COR-L47 (cell line): Measurements from ENCODE around the gene PPP1R15B.

ENCODE experiments used
- DNase-seq: peaks from one replicate; lab custom pipeline; 2025; lab: John Stamatoyannopoulos, UW

The PPP1R15B gene

GRCh38 chr1:204420039-204421004 lies 8.7 kb upstream of the PPP1R15B start:
- no peak for DNase-seq

DNA sequence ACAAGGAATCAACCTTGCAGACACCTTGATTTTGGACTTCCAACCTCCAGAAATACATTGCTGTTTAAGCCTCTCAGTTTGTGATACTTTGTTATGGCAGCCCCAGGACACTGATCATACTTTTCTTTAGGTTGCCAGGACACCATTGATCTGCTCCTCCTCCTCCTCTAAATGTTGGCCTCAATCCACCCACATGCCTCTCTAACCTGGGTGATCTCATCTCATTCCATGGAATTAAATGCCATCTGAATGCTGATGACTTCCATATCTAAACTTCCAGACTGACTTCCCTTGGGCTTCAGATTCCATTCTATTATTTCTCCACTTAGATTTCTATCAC lies 7.4 kb upstream of the PPP1R15B start:
- no peak for DNase-seq

GRCh38 chr1:204418174-204419063 lies 6.8 kb upstream of the PPP1R15B start:
- DNase-seq, result no peak

GRCh38 chr1:204417074-204417997 lies 5.7 kb upstream of the PPP1R15B start:
- no peak for DNase-seq

DNA sequence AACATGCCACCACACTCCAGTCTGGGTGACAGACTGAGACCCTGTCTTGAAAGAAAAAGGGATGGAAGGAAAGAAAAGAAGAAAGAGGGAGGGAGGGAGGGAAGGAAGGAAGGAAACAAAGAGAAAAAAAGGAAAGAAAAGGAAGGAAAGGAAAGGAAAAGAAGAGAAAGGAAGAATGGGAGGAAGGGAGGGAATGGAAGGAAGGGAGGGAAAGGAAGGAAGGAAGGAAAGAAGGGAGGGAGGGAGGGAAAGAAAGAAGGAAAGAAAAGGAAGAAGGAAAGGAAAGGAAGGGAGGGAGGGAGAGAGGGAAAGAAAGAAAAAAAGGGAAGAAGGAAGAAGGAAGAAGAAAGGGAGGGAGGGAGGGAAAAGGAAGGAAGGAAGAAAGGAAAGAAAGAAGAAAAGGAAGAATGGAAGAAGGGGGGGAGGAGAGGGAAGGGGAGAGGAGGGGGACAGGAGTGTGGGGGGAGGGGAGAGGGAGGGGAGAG lies 5.0 kb upstream of the PPP1R15B start:
- no peak for DNase-seq

GRCh38 chr1:204415351-204415750 lies 3.7 kb upstream of the PPP1R15B start:
- no peak for DNase-seq

DNA sequence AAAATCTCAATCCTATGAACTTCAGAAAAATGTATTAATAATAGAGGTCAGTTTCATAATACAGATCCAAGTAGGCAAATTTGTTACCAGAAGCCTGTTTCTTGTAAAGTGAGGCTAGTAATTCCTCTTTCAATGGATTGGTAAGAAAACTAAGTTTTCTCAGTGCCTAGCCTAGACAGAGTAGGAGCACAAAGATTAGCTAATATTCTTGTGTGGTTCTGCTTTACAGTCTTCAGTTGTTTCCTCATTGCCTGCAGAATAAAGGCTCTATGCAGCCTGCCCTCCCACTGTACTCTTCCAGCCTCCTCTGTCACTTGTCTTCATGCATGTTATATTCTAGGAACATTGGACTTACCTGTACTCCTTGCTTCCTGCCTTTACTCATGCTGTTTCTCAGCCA lies 2.4 kb upstream of the PPP1R15B start:
- DNase-seq, result no peak

DNA sequence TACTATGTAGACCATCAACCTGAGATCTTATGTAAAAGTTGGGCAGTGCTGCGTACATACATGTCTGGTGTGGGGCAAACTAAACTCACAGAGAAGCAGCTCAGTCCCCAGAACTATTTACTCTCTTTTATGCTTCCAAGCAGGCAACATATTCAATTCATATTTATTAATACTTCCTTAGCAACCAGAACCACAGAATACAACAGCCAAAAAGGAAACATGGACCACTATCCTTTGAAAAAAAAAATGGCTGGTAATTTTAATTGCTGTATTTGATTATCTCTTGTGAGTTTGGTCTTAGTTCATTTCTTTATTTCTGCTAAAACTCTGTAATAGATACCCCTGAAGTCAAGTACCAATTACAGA lies 1.5 kb upstream of the PPP1R15B start:
- DNase-seq, result no peak

- DNase-seq, result peak; percentile 23
Measured at GRCh38 chr1:204410688-204411450, 748 bp downstream of the PPP1R15B start.

- DNase-seq, result no peak
Measured at GRCh38 chr1:204409836-204410687, 1.6 kb downstream of the PPP1R15B start.

- no peak for DNase-seq
Measured at GRCh38 chr1:204409123-204409522, 2.5 kb downstream of the PPP1R15B start.

- DNase-seq, result no peak
Measured at GRCh38 chr1:204408602-204409001, 3.0 kb downstream of the PPP1R15B start.

GRCh38 chr1:204408074-204408507 lies 3.5 kb downstream of the PPP1R15B start:
- DNase-seq, result no peak

DNA sequence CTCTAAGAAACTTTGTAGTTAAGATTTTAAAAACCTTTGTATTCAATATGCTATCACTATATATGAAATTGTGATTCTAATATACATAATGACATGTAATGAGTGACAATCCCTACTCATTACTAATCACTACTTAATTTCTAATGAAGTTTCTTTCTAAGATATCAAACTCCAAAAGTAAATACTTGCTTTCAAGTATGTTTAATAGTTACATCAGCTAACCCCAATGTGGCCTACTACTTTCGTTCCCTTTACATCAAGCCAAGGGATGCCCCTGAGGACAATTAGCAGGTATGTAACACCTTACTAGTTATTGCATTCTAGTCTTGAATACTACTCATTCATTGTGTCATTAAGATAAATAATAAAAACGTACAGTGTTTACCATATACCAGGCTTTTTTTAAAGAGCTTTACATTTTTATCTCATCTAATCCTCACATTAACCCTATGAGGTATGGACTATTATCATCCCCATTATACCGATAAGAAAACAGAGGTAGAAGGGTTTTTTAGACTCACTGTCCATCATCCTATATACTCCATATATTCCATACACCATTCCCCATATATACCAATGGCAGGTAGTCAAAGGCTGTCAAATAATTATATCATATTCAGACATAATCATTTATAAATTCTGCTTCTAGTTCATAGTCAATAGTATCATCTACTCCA lies 4.2 kb downstream of the PPP1R15B start:
- DNase-seq, result no peak

DNA sequence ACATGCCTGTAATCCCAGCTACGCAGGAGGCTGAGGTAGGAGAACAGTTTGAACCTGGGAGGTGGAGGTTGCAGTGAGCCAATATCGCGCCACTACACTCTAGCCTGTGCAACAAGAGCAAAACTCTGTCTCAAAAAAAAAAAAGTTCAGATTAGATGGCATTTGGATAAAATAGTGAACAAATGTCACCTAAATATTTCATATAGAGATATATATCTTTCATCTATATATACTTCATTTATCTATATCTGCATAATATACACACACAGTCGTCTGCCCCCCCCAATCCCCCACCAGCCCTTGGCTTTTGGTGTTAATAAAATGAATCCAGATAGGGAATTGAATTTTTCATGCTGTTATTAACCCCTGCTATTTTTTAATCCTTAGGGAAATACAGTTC lies 5.0 kb downstream of the PPP1R15B start:
- DNase-seq, result no peak

- no peak for DNase-seq
Measured at GRCh38 chr1:204405988-204406387, 5.6 kb downstream of the PPP1R15B start.

- no peak for DNase-seq
Measured at GRCh38 chr1:204404629-204405028, 7.0 kb downstream of the PPP1R15B start.

GRCh38 chr1:204402391-204402790 lies 9.2 kb downstream of the PPP1R15B start:
- DNase-seq, result no peak

DNA sequence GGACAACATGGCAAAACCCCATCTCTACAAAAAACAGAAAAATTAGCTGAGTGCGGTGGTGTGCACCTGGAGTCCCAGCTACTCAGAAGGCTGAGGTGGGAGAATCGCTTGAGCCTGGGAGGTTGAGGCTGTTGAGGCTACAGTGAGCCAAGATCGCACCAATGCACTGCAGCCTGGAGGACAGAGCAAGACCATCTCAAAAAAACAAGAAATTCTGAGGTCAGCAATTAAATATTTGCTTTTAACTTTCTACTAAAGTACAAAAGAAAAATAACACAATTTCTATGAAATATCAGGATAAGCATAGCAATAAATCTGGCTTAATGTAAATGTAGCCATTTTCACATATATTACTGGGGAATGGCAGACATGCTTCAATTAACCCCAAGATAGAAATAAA lies 9.9 kb downstream of the PPP1R15B start:
- DNase-seq, result no peak
